Neuron (in vitro differentiated cells): ENCODE measurements around the gene LSM14B.
A peak's percentile ranks its signal among the peaks of the same experiment; 100 is the strongest.

ENCODE experiments used
- H2AFZ ChIP-seq: one replicate; pipeline ENCODE4 v1.6.1; 2013; ENCODE audit warnings: low read depth, mild to moderate bottlenecking, inconsistent platforms, low read length, moderate library complexity
- H3K27me3 ChIP-seq: one replicate; pipeline ENCODE4 v1.6.1; 2013; ENCODE audit warnings: low read length; ENCODE audit not compliant: insufficient read depth
- H3K36me3 ChIP-seq: one replicate; pipeline ENCODE4 v1.6.1; 2013; ENCODE audit warnings: low read length; ENCODE audit not compliant: insufficient read depth
- H3K4me1 ChIP-seq: one replicate; pipeline ENCODE4 v1.6.1; 2013; ENCODE audit warnings: low read length; ENCODE audit not compliant: insufficient read depth
- H3K4me3 ChIP-seq: 2 replicates; pipeline ENCODE4 v1.5.1; 2013; ENCODE audit warnings: mild to moderate bottlenecking, low read length, moderate library complexity
- H3K9me3 ChIP-seq: one replicate; pipeline ENCODE4 v1.6.1; 2013; ENCODE audit warnings: low read length

The LSM14B gene

DNA sequence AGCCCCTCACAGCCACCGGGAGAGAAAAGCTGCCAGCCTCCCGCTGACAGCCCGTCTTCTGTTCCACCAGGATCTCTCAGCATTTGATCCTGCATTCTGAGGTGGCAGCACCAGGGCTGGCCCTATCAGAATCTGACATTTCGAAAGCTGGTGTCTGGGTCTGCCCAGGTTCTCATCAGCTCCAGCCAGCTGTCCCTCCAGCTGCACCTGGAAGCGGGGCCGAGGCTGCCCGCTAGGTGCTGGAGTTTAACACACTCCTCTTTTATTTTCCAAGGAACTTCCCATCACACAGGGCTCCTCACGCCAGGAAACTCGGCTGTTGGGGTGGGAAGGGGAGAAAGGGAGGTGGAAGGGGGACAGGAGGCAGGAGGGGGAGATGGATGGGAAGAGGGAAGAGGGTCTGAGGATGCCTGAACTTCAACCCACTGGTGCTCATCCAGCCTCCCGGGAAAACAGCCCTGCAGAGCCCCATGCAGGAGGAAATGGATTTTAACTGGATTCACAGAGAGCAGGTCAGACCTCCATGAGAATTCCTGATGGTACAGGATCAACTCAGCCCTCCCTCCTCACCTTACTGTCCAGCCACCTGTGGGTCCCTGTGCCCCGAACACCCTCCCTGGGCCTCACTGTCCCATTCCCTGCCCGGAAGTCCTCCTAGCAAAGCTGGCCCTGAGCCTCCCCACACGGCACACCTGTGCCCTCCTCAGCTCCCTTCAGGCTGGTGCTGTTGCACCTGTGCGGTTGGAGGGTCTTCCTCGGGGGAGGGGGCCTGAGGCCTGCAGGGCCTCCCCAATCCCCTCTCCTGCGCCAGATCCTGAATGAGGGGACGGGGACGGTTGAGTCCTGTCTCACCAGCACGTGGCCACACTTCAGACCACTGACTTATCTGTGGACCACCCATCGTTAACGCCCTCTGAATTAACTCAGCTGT lies 3.9 kb upstream of the LSM14B start:
- H3K4me1 ChIP-seq, result peaks cover 25% of the 10 kb centered on the region
- no peak overlapping the region for H2AFZ ChIP-seq
- H3K9me3 ChIP-seq, result no peaks in the 10 kb centered on the region
- H3K36me3 ChIP-seq, result no peaks in the 10 kb centered on the region
- H3K4me3 ChIP-seq, result no peak overlapping the region
- H3K27me3 ChIP-seq, result no peaks in the 10 kb centered on the region

GRCh38 chr20:62119115-62119514 lies 3.2 kb upstream of the LSM14B start:
- Histone ChIP-seq H3K9me3 (no peaks in the 10 kb centered on the region), H3K4me3 (no peak overlapping the region), H3K36me3 (peaks cover under 1% of the 10 kb centered on the region), H3K27me3 (no peaks in the 10 kb centered on the region), H3K4me1 (peaks cover 33% of the 10 kb centered on the region), H2AFZ (no peak overlapping the region)

- H3K4me1 ChIP-seq, result peaks cover 38% of the 10 kb centered on the region
- H3K9me3 ChIP-seq, result no peaks in the 10 kb centered on the region
Measured at GRCh38 chr20:62119591-62120364, 2.5 kb upstream of the LSM14B start.

GRCh38 chr20:62120365-62120762 lies 1.9 kb upstream of the LSM14B start:
- H3K4me1 ChIP-seq, result peaks cover 38% of the 10 kb centered on the region
- no peaks in the 10 kb centered on the region for H3K9me3 ChIP-seq
- no peak overlapping the region for H2AFZ ChIP-seq
- H3K36me3 ChIP-seq, result peaks cover 12% of the 10 kb centered on the region
- no peak overlapping the region for H3K4me3 ChIP-seq
- no peaks in the 10 kb centered on the region for H3K27me3 ChIP-seq

More at GRCh38 chr20:62119591-62120364, 2.5 kb upstream of the LSM14B start:
- H3K4me3 ChIP-seq, result no peak overlapping the region
- no peak overlapping the region for H2AFZ ChIP-seq
- peaks cover 7% of the 10 kb centered on the region for H3K36me3 ChIP-seq
- no peaks in the 10 kb centered on the region for H3K27me3 ChIP-seq

DNA sequence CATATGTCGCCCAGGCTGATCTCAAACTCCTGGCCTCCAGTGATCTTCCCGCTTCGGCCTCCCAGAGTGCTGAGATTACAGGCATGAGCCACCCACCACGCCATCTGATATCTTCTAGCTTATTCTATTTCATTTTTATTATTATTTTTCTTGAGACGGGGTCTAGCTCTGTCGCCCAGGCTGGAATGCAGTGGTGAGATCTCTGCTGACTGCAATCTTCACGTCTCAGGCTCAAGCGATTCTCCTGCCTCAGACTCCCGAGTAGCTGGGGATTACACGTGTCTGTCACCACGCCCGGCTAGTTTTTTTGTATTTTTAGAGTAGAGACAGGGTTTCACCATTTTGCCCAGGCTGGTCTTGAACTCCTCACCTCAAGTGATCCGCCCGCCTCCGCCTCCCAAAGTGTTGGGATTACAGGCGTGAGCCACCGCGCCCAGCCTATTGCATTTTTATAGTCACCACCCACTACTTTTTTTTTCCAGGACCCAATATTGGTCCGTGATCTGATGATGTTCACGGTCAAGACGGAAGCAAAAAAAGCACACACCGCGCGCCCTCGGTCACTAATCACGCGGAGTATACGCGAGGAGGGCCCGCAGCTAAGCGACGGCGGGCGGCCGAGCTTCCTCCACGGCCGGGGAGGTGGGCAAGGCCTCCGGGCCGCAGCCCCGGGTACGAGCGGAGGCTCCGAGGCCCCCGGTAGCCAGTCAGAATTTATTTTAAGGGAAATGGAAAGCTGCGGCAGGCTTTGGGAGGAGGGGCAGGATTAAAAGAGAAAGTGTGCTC lies 1.1 kb upstream of the LSM14B start:
- H3K4me3 ChIP-seq, result peak overlapping the region; percentile 89
- H2AFZ ChIP-seq, result peak overlapping the region; percentile 59
- no peaks in the 10 kb centered on the region for H3K27me3 ChIP-seq
- no peaks in the 10 kb centered on the region for H3K9me3 ChIP-seq
- H3K4me1 ChIP-seq, result peaks cover 38% of the 10 kb centered on the region
- peaks cover 16% of the 10 kb centered on the region for H3K36me3 ChIP-seq

GRCh38 chr20:62122654-62123449 lies 577 bp downstream of the LSM14B start:
- no peaks in the 10 kb centered on the region for H3K27me3 ChIP-seq
- no peak overlapping the region for H2AFZ ChIP-seq
- H3K4me1 ChIP-seq, result peaks cover 26% of the 10 kb centered on the region
- H3K36me3 ChIP-seq, result peaks cover 33% of the 10 kb centered on the region
- H3K4me3 ChIP-seq, result peak overlapping the region; percentile 89
- H3K9me3 ChIP-seq, result no peaks in the 10 kb centered on the region

GRCh38 chr20:62123450-62124118 lies 1.3 kb downstream of the LSM14B start:
- H3K27me3 ChIP-seq, result no peaks in the 10 kb centered on the region
- H3K36me3 ChIP-seq, result peaks cover 40% of the 10 kb centered on the region

DNA sequence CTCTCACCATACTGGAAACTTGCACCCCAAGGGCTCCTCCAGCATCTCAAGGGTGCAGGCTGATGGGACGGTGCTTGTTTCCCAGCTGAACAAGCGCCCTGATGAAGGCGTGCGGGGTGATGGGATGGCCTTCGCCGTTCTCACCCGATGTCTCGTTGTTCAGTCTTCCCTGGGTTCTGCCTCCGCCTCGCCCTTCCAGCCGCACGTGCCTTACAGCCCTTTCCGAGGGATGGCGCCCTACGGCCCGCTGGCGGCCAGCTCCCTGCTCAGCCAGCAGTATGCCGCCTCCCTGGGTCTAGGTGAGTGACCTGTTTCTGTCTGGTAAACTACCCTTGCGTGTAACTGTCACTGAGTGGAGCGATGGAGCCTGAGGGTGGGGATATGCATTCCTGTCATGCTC lies 3.9 kb downstream of the LSM14B start:
- Histone ChIP-seq H3K4me1 (peaks cover 16% of the 10 kb centered on the region), H3K36me3 (peaks cover 66% of the 10 kb centered on the region), H2AFZ (no peak overlapping the region), H3K4me3 (no peak overlapping the region), H3K9me3 (no peaks in the 10 kb centered on the region), H3K27me3 (no peaks in the 10 kb centered on the region)

More at GRCh38 chr20:62123450-62124118, 1.3 kb downstream of the LSM14B start:
- Histone ChIP-seq H3K4me1 (peaks cover 20% of the 10 kb centered on the region), H3K4me3 (peak overlapping the region; percentile 89), H3K9me3 (no peaks in the 10 kb centered on the region), H2AFZ (no peak overlapping the region)

GRCh38 chr20:62127799-62128198 lies 5.5 kb downstream of the LSM14B start:
- Histone ChIP-seq H2AFZ (no peak overlapping the region), H3K36me3 (peaks cover 82% of the 10 kb centered on the region)

DNA sequence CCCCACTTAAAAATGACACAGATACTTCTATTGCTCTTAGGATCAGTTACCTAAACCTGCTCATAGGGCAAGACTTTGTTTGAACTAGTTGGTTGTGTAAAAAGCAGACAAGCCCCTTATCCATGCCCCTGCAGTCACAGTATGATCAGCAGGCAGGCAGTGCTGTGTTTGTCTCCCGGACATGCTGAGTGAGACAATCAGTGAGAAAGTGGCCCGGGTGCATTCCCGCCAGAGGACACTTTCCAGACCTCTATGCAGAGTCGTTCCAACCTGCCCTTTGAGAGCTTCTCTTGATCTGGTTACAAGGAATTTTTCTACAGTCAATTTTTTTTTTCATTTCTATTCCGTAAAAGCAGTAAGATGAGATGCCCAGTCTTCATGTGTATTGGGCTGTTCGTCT lies 6.2 kb downstream of the LSM14B start:
- Histone ChIP-seq H2AFZ (no peak overlapping the region), H3K36me3 (peaks cover 90% of the 10 kb centered on the region), H3K4me3 (no peak overlapping the region), H3K27me3 (no peaks in the 10 kb centered on the region), H3K9me3 (no peaks in the 10 kb centered on the region), H3K4me1 (peaks cover 12% of the 10 kb centered on the region)

More at GRCh38 chr20:62127799-62128198, 5.5 kb downstream of the LSM14B start:
- H3K4me3 ChIP-seq, result no peak overlapping the region
- no peaks in the 10 kb centered on the region for H3K9me3 ChIP-seq
- H3K27me3 ChIP-seq, result no peaks in the 10 kb centered on the region
- peaks cover 16% of the 10 kb centered on the region for H3K4me1 ChIP-seq

- Histone ChIP-seq H3K36me3 (peaks cover 96% of the 10 kb centered on the region), H2AFZ (no peak overlapping the region), H3K4me1 (no peaks in the 10 kb centered on the region), H3K4me3 (no peak overlapping the region), H3K27me3 (no peaks in the 10 kb centered on the region), H3K9me3 (no peaks in the 10 kb centered on the region)
Measured at GRCh38 chr20:62129731-62130531, 7.7 kb downstream of the LSM14B start.
